ENCODE results near the gene C19orf38. TPM values are rescaled to one million over a fixed set of nuclear protein-coding genes. Genes with fewer than 3 reads are reported as not detected.

The C19orf38 gene, protein sequence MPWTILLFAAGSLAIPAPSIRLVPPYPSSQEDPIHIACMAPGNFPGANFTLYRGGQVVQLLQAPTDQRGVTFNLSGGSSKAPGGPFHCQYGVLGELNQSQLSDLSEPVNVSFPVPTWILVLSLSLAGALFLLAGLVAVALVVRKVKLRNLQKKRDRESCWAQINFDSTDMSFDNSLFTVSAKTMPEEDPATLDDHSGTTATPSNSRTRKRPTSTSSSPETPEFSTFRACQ
- polyA plus RNA-seq (ENCODE audit: insufficient read length in 3 of 3), result 1 to 10 TPM; 1.6 to 1.8 (median 1.7) TPM

DNA sequence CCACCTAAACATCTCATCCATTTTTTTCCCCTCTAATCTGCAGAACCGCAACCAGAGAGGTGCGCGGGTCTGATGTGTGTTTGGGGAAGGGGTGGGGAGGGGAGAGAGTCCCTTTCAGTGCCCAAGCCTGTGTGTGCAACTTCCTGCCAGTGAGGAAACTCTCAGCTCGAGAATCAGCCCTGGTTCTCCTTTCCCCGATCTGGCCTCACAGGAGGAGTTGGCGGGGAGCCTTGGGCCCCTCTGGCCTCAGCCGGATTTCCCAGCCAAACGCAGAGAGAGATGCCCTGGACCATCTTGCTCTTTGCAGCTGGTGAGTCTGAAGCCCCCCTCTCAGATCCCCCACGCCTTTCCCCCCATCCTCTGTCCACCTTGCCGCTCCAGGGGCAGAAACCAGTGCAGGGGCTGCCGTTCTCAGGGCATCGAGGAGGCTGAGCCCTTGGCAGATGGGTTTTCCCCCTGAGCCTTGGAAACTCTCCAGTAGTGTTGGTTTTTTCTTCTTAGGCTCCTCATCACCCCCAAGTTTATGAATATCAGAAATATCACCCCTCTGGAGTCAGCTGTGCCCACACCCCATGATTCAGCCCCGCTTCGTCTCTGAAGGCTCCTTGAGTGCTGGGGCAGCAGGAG lies at the start of gene C19orf38:
C19orf38 (plus strand) TSS at position 186 of the 627 bp plus-strand sequence; CDS start at position 280, 94 bp downstream.
- no peak for DNase-seq (ENCODE audit: low read depth in 3 of 3, low spot score in 2 of 3)

DNA sequence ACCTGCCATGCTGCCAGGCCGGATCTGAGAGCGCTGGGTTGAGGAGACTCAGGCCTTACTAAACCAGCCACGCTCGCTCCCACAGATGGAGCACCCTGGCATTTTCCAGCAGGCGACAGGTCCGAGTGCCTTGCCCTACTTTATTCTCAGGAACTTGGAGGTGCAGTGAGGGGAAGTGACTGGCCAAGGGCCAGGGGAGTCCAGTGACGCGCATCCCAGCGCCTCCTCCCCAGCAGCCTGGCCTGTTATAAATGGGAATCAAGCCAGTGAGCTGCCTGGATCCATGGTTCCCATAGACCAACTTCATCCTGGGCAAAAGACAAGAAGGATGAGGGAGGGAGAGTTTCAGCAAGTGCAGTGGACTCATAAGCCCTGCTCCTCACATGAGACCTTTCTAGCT lies 47.7 kb upstream of the C19orf38 start:
- no peak for DNase-seq (ENCODE audit: low read depth in 3 of 3, low spot score in 2 of 3)

DNA sequence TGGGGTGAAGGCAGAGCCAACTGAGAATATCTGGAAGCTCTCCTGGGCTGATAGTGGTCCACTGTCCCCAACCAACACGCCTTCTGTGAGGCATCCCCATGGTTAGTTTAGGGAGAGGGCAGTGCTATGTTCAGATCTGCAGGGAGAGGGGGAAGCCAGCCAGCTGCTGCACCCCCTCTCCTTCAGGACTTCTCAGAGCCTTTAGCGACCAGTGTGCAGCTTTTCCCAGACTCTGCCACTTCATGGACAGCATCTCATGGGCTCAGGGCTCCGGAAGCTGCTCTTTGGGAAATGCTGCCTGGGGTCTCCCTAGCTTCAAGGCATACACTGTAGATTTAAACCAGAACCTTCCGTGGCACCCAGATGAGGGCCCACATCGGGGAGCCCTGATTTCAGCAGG lies 45.7 kb upstream of the C19orf38 start:
- DNase-seq (ENCODE audit: low read depth in 3 of 3, low spot score in 2 of 3), result no peak

DNA sequence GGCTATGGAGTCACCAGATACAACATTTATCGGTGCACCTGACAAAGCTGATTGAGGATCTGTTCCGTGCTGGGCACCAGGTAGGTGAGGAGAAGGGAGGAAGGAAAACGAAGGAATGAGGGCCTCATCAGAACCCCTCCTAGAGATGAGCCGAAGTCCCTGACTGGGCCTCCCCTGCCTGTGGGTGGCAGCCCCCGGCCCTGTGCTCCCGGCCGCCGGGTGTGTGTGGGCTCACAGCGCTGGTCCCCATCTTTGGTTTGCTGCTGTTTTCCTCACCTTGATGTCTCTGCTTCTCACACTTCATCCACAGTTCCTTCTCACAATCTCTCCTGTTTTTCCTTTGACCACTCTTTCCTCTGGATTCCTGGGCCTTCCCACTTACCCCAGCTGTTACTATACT lies 45.0 kb upstream of the C19orf38 start:
- DNase-seq (ENCODE audit: low read depth in 3 of 3, low spot score in 2 of 3), result no peak

DNA sequence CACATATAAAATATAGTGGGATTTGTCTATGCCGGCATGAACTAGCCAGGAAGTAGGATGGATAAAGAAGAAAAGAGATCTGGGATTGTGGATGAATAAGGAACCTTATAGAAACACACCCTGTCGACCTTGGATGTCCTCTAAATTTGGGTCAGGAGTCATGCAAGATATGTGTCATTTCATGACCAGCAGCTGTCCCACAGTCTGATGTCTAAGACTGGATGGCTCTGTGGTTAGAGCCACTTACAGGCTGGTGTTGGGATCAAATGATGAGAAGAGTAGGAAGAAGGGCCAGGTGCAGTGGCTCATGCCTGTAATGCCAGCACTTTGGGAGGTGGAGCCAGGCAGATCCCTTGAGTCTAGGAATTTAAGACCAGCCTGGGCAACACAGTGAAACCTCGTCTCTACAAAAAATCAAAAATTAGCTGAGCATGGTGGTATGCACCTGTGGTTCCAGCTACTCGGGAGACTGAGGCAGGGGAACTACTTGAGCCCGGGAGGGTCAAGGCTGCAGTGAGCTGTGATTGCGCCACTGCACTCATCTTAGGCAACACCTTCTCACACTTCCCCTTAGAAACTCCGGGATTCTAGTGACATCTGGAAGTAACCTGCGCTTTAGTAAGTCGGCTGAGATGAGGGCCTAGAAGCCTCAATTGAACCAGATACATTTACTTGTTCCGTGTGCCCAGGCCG lies 43.0 kb upstream of the C19orf38 start:
- DNase-seq (ENCODE audit: low read depth in 3 of 3, low spot score in 2 of 3), result no peak

DNA sequence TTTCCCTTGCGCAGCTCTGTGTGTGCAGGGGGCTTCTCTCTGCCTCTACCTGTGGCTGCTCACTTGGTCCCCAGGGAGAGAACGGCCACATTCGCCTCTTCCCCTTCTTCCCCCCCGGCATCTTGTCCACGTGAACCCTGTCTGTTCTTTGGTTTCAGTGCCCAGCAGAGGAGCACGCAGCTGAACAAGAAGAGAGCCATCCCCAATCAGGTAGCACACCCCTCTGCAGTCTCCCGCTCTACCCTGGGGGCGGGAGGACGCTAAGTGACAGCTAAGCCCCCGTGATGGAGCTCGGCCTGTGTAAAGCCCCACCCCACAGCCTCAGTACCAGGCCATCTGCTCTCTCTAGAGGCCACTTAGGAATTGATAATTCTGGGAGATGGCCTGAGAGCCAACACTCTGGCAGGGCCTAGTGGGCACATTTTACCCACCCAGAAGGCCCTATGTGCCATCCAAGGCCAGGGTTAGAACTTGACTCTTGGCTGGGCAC lies 42.4 kb upstream of the C19orf38 start:
- DNase-seq (ENCODE audit: low read depth in 3 of 3, low spot score in 2 of 3), result no peak

DNA sequence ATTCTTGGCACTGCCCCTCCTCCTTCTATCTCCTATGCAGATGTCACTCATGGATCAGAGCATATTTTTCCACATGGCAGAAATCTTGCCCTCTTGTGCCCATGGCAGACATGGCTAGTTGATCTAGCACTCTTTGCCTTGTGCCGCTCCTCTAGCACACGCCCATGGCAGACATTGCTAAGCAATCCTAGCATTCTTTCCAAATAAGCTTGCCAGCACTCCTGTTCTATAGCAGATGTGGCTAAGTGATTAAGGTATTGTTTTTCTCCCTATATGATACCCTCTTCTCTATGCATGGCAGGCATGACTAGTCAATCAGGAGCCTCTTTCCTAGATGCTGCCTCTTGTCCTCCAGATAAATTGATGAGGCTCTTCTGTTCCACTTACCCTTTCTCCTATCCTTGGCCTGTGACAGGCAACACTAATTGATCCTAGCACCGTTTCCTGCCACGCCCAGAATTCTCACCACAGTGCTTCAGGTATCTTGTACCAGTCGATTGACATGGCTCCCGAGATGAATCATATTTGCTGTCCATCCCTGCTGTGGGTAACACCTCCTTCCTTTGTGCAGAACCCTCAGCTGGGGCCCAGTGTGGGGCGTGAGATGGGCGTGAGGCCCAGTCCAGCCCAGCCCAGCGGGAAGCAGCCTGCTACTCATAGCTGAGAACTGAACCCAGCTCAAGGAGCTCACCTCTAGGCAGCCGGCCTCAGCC lies 39.1 kb upstream of the C19orf38 start:
- DNase-seq (ENCODE audit: low read depth in 3 of 3, low spot score in 2 of 3), result no peak

DNA sequence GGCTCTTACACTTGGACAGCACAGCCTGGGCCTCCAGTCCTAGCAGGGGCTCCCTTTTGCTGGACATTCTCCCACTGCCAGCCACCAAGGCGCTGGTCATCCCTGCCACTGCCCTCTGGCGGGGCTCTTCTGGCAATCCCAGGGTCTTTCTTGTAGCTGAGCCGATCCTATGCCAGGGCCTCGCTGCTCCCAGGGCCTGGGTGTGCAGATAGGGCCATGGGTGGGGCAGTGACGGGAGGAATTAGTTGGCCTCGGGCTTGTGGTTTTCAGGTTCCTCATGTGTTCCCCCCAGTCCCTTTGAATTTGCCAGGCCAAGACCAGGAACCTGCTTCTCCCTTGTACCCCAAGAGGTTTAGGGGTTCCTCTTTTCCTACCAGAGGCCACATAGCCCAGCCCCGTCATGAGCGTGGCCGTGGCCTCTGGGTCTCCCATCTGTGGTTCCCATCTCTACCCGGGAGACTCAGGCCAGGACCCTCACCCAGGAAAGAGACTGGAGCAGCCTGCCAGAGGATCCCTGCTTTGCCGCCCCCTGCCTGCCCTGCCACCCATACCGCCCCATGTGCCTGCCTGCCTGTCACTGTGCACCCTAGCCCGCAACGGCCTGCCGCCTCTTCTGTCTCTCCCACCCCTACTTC lies 38.4 kb upstream of the C19orf38 start:
- DNase-seq (ENCODE audit: low read depth in 3 of 3, low spot score in 2 of 3), result no peak

DNA sequence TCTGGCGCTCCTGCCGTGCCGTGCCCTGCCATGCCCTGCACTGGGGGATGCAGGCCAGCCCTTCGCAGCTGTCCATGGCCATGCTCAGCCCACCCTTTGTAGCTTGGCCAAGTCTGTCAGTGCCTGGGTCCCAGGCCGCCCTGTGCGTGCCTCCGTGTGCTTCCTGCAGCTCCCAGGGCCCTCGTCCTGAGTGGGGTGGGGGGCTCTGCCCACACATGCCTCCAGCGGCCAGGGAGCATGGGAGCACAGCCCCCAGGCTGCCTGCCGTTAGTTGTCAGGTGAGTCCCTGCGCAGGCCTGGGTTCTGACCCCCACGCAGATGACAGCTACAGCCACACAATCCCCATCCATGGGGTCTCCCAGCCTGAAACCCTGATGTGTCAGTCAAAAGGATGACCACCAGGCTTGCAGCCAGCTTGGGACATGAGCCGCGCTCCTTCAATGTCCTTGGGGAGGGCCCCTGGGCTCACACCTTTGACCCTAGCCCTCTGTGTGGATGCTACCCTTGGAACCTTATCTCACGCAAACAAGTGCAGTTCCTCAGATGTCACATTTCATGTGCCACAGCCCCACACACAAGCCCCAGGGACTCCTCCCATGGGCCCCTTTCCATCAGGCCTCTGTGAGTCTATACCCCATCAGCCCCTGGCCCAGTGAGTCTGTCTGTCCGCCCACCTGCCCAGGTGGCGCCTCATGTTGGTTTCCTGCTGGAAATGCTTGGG lies 36.7 kb upstream of the C19orf38 start:
- no peak for DNase-seq (ENCODE audit: low read depth in 3 of 3, low spot score in 2 of 3)

DNA sequence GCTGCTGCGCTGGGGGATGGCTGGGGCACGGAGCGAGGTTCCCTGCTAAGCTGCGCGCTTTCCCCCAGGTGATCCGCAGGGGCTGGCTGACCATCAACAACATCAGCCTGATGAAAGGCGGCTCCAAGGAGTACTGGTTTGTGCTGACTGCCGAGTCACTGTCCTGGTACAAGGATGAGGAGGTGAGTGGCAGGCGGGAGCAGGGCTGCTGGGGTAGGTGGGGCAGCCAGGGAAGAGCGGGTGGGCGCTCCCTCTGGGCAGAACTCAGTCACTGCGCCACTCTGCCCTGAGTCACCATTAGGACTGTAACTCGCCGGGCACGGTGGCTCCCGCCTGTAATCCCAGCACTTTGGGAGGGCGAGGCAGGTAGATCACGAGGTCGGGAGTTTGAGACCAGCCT lies 36.0 kb upstream of the C19orf38 start:
- DNase-seq (ENCODE audit: low read depth in 3 of 3, low spot score in 2 of 3), result no peak

DNA sequence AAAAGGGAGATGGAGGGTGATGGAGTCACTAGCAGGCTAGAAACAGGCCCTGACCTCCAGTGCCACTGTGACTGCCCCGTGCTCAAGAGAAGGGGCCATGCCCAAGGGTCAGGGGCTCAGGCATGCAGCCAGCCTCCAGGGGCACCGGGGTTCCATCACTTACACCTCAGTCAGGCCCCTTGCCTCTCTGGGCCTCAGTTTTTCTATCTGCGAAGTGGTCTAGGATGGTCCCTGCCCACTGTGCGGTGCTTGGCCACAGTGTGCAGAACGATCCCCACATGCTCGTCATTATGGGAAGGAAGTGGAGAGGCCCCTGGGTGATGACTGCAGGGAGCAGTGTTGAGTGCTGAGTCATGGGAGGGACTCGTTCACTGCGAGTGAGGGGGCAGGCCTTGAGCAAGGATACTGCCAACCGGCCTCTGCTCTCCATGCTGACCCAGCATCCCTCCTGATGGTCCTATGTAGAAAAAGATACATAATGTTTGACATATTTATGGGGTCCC lies 35.3 kb upstream of the C19orf38 start:
- DNase-seq (ENCODE audit: low read depth in 3 of 3, low spot score in 2 of 3), result no peak

DNA sequence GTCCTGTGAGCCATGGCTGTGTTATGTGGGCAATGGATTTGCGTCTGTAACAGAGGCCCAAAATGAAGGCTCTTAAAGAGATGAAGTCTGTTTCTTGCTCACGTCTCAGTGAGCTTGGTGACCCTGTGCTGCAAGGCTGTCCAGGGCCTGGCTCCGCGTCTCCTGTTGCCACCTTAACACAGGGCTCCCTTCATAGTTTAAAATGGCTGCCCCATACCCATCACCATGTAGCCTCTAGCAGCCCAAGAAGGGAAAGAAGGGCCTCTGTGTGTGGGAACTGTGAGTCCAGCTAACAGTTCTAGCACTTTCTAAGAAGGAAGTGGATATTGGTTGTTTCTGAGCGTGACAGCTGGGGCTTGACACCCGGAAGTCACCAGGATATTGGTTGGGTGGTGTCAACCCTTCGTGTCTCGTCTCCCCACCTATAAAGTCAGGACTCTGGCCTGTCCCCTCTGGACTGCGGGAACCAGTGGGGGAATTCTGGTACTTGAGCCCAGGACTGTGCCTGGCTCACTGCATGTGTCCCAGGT lies 33.1 kb upstream of the C19orf38 start:
- DNase-seq (ENCODE audit: low read depth in 3 of 3, low spot score in 2 of 3), result no peak

DNA sequence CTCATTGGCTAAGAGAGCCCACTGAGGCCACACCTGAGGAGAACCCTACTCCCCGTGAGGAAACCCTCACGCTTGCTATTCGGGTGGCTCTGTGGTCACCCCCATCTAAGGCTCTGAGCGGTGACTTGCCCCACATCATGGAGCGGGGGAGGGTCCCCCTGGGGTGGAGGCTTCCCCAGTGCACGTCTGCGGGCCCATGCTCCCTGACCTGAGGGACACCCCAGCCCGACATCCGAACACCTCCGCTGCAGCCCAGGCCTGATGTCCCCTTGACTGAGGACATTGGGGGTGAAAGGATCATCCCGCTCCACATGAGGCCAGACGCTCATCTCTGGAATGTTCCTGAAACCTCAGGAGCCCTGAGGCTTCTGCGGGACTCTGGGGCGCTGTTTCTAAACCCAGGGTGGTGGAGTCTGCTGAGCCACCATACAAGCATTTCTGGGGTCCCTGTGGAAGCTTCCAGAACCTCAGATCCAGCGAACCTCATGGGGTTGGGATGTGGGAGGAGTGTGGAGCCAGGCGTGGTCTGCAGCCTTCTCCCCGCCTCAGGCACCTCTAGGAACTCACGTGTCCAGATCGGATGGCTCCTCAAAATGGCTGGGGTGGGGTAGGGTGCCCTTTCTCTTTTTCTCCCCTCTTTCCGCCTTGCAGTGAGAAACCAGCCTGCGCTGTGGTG lies 32.1 kb upstream of the C19orf38 start:
- no peak for DNase-seq (ENCODE audit: low read depth in 3 of 3, low spot score in 2 of 3)

DNA sequence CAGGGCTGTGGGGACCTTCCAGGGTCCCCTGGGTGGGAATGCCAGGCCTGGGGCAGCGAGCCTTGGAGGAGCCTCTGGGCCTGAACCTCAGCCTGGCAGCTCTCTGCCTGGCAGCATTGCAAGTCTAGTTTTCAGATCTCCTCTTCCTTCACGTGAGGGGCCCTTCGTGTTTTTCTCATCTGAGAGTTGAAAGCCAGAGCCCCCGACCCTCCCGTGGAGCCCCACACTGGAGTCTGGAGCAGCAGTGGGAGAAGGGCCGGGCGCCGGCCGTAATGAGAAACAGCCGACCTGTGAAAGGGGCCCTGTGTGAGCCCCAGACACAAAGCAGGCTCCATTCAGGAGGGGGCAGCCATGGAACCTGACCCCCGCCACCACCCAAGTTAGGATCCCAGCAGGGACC lies 31.5 kb upstream of the C19orf38 start:
- DNase-seq (ENCODE audit: low read depth in 3 of 3, low spot score in 2 of 3), result no peak

DNA sequence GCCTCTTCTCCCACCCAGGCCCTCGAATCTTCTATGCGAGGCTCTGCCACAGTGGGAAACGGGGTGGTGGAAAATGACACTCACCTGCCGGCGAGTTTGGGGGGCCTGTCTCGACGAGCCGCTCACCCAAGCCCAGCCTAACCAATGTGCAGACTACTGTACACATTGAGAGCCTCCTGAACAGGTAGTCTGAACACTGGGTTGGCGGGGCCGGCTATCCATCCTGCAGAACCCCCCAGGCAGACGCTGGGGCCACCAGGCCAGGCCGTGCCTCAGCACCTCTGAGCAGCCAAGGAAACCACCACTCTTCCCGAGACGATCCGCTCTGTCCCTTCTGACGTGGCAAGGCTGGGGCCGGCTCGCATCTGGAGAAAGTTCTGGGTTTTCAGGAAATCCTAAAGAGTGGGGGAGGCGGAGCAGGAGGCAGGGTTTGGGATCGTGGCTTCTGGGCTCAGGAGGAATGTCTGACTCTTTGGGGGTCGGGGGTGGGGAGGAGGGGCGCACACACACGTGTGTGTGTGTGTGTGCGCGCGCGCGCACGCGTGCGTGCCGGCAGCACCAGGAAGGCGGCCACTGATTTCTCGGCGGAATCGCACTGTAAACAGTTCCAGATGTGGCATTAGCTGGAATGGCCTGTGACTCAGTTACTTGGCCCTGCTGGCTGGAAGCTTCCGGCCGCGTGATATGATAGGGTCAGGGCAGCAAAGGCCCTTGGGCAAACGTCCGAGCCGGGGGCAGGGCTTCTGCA lies 30.8 kb upstream of the C19orf38 start:
- DNase-seq (ENCODE audit: low read depth in 3 of 3, low spot score in 2 of 3), result no peak

DNA sequence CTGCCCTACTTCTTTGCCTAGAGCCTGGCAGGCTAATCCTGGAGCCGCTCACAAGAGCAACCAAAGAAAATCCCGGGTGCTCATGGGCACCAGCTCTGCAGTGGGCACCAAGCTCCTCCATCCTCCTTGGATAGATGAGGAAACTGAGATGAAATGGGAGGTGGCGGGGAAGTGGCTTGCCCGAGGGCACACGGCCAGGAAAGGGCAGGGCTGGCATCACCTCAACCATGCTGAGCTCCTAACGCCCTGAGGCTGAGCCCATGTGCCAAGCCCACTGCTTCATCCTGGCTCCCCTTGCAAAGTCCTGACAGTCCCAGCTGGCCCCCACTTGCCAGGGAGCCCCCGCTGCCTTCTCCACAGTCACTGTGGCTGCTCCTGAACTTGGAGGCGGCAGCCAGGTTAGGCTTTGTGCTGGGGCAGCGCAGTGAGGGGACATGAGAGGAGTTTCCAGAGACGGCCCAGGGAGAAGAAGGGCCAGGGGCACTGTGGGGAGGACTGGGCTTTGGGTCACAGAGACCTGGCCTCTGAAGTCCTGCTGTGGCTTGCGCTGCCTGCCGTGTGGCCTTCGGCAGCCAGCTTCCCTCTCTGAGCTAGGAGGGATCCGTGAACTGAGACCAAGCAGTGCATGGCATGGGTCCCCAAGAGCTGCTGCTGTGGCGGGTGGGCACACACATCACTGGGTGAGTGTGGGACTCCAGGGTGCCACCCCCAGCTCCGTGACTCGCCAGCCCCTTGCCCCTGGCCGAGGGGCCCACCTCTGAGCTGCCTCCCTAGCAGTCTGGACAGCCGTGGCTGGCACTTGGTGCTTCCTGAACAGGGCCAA lies 29.7 kb upstream of the C19orf38 start:
- no peak for DNase-seq (ENCODE audit: low read depth in 3 of 3, low spot score in 2 of 3)
